HL-60 (cell line): ENCODE results near the gene TM9SF3.

Source experiments
- DNase-seq, 2 experiments: peaks; one replicate each; pipeline ENCODE4 v3.0.0-alpha.2; 2010 to 2020; ENCODE audit warnings: low read depth in 1 of 2, low spot score in 1 of 2
- H3K27ac ChIP-seq: fragments of 250-450 bp; sonication (Bioruptor Pico); replicated peaks from 2 replicates; pipeline ENCODE4 v1.5.1; 2020; ENCODE audit warnings: mild to moderate bottlenecking, moderate library complexity
- H3K27me3 ChIP-seq: fragments of 250-450 bp; sonication (Bioruptor Pico); 2 replicates; pipeline ENCODE4 v1.5.1; 2021; ENCODE audit warnings: mild to moderate bottlenecking, moderate library complexity; ENCODE audit not compliant: insufficient read depth, poor library complexity, severe bottlenecking
- H3K4me3 ChIP-seq: replicated peaks from 2 replicates; pipeline ENCODE4 v1.5.1; 2011; ENCODE audit warnings: mild to moderate bottlenecking, control low read depth, low read length; ENCODE audit not compliant: insufficient read depth
- GABPA ChIP-seq: IDR thresholded peaks from 2 replicates; pipeline ENCODE4 v1.6.1; 2012; ENCODE audit warnings: low read depth
- POLR2AphosphoS5 ChIP-seq: IDR thresholded peaks from 2 replicates; pipeline ENCODE4 v1.6.1; 2012; ENCODE audit warnings: low read depth
- REST ChIP-seq: IDR thresholded peaks from 2 replicates; pipeline ENCODE4 v1.6.1; 2012; ENCODE audit warnings: low read depth; ENCODE audit not compliant: insufficient replicate concordance
- SPI1 ChIP-seq: IDR thresholded peaks from 2 replicates; pipeline ENCODE4 v1.6.1; 2012; ENCODE audit warnings: low read depth, mild to moderate bottlenecking, borderline replicate concordance
- TF ChIP-seq, protein P1 (sequence below): IDR thresholded peaks from one replicate; pipeline ENCODE4 v1.5.1; 2011; ENCODE audit warnings: low read length, control low read depth, inconsistent platforms; ENCODE audit not compliant: insufficient read depth

TM9SF3 gene

DNA sequence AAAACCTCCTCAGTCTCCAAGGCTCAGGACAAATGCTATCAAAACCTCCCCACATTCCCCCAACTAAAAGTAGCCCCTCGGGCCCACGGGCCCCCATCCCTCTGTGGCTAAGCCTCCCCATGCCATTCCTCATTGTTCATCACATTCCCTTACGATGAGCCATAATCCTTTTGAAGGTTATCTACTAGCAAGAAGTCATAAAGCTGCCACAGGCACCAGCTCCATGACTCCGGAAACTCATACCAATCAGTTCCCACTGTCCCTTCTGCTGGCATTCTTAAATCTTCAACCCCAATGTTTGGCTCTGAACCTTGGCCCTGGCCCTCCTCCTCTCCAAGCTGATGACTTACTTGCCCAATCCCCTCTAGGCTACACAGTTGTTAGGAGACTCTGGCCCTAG is 19.4 kb upstream of the TM9SF3 start:
- no peak for TF ChIP-seq SPI1
- no peak for TF ChIP-seq GABPA
- TF ChIP-seq POLR2AphosphoS5, result no peak
- no peak for TF ChIP-seq REST
- TF ChIP-seq, protein P1, sequence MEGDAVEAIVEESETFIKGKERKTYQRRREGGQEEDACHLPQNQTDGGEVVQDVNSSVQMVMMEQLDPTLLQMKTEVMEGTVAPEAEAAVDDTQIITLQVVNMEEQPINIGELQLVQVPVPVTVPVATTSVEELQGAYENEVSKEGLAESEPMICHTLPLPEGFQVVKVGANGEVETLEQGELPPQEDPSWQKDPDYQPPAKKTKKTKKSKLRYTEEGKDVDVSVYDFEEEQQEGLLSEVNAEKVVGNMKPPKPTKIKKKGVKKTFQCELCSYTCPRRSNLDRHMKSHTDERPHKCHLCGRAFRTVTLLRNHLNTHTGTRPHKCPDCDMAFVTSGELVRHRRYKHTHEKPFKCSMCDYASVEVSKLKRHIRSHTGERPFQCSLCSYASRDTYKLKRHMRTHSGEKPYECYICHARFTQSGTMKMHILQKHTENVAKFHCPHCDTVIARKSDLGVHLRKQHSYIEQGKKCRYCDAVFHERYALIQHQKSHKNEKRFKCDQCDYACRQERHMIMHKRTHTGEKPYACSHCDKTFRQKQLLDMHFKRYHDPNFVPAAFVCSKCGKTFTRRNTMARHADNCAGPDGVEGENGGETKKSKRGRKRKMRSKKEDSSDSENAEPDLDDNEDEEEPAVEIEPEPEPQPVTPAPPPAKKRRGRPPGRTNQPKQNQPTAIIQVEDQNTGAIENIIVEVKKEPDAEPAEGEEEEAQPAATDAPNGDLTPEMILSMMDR, result no peak
- H3K27me3 ChIP-seq, result no peaks in the 10 kb centered on the region

GRCh38 chr10:96600337-96600736 is 13.5 kb upstream of the TM9SF3 start:
- Histone ChIP-seq H3K27ac (no peak overlapping the region), H3K4me3 (no peak overlapping the region), H3K27me3 (no peaks in the 10 kb centered on the region)
- no peak for DNase-seq
- TF ChIP-seq POLR2AphosphoS5 (no peak), SPI1 (no peak), GABPA (no peak), REST (no peak)
- TF ChIP-seq, protein P1, result no peak

More for the DNA sequence above, 19.4 kb upstream of the TM9SF3 start:
- H3K4me3 ChIP-seq, result no peak overlapping the region
- no peak overlapping the region for H3K27ac ChIP-seq
- no peak for DNase-seq

DNA sequence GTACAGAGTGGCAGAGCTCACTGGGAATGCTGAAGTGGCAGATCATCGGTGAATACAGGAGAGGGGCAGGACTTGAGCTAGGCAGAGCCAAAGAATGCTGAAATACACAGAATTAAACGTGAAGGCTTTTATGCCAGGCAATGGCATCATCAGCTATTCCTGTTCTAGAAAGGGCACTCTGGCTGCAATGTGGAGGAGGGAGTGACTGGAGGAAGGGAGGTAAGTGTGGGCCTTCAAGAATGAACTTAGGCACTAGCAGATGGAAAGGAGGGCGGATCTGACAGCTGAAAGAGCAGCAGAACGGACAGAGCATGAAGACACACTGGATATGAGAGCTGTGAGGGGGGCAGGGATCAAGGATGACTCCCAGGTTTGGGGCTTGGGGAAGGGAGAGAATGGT is 12.0 kb upstream of the TM9SF3 start:
- Histone ChIP-seq H3K27me3 (no peaks in the 10 kb centered on the region), H3K27ac (no peak overlapping the region), H3K4me3 (no peak overlapping the region)
- TF ChIP-seq, protein P1, result no peak
- TF ChIP-seq GABPA, result no peak
- no peak for TF ChIP-seq POLR2AphosphoS5
- no peak for TF ChIP-seq SPI1
- TF ChIP-seq REST, result no peak
- DNase-seq, result no peak
